ENCODE data around the gene RPTOR. TPM values are rescaled to one million over a fixed set of nuclear protein-coding genes. Genes with fewer than 3 reads are reported as not detected.

Gene RPTOR
- total and polyA plus RNA-seq, 3 experiments from 2014 or later: 7.9 to 69.4 (median 63.9) TPM

DNA sequence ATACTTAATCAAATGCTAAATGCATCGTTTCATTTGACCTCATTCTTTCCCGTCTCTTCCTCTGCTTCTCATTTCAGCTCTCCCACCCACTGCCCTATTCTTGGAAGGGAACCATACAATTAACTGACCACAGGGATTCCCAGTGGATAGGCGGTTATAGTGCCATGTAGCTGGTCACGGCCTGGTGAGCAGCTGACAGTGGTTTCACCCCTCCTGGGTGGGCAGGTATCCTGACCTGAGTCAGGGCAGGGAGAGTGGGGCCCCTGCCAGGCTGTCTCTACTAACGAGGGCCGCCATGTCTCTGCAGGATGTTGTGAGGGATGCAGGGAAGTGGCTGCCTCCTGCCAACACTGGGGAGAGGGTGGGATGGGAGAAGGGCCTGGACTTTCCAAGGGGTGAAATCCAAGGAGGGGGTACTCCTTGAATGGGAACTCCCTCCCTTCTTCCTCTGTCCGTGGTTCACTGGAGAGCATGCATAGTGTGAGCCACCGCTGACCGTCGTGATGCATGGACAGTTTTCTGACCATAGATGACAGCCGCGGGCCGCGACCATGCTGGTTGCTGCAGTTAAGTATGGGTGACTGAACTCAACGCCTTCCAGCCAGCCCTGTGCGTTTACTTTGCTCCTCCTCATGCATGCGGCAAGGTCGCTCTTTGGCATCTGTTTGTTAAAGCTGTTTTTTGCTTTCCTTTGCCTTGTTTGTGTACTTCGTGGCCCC lies 95.9 kb downstream of the RPTOR start:
- ChIA-PET CTCF (no interaction called here), POLR2A (no interaction called here)

DNA sequence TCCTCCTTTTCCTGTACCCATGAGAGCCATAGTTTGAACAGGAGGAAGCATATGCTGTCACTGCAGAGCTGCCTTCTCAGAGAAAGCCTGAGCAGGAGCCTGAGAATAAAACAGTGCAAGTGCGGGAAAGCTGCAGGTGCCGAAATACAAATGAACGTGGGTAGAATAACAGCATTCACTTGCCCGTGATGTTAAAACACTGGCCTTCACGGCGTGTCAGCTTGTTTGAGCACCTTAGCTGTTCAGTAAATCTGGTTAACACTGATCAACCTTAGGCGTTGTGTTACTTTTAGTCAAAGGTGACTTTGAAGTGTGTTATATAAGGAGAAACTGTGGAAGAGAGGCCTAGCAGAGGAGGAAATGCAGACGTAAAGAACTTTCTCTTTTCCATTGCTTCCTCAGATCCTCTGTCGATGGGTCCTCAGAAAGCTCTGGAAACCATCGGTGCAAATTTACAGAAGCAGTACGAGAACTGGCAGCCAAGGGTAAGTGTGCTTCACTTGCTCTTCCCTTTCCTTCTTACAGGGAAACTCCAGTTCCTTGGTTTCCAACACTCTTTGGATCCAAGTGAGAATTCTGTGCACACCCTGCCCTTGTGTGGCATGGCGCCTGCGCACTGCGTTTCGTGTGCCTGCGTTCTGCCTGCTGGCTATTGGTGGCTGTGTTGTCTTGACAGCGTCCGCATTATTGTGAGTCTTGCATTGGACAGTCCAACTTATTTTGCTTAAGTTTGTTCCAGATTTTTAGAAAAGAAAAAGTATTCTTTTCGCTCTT lies 98.9 kb downstream of the RPTOR start:
- no peak overlapping the region for H3K4me3 ChIP-seq (ENCODE audit: low read length)
- CTCF ChIA-PET: no interaction called here

More for the DNA sequence above, 95.9 kb downstream of the RPTOR start:
- peaks cover 6 to 27% (median 16%) of the 10 kb centered on the region in 3 donors for H3K4me1 Mint-ChIP-seq
- peaks cover 0 to 2% of the 10 kb centered on the region in 2 donors for H3K27me3 Mint-ChIP-seq
- no peaks in the 10 kb centered on the region for H3K9me3 Mint-ChIP-seq
- peak overlapping the region in 1 of 8 donors; percentile 10 for H3K27ac Mint-ChIP-seq
- H3K4me3 ChIP-seq (ENCODE audit: low read length): no peak overlapping the region
- H3K4me3 Mint-ChIP-seq: no peak overlapping the region
- H3K9me3 ChIP-seq (ENCODE audit: low read length): no peaks in the 10 kb centered on the region
- H3K36me3 ChIP-seq (ENCODE audit: insufficient read depth, low read length): no peaks in the 10 kb centered on the region
- DNase-seq: no peak
- H3K27me3 ChIP-seq (ENCODE audit: insufficient read depth, low read length, poor library complexity, severe bottlenecking): no peaks in the 10 kb centered on the region
- no peak overlapping the region for H3K27ac ChIP-seq (ENCODE audit: low read depth, low read length)
- H3K4me1 ChIP-seq (ENCODE audit: insufficient read depth, low read length): peaks cover 12% of the 10 kb centered on the region
- H3K36me3 Mint-ChIP-seq: peaks cover 1 to 20% (median 11%) of the 10 kb centered on the region in 3 donors

DNA sequence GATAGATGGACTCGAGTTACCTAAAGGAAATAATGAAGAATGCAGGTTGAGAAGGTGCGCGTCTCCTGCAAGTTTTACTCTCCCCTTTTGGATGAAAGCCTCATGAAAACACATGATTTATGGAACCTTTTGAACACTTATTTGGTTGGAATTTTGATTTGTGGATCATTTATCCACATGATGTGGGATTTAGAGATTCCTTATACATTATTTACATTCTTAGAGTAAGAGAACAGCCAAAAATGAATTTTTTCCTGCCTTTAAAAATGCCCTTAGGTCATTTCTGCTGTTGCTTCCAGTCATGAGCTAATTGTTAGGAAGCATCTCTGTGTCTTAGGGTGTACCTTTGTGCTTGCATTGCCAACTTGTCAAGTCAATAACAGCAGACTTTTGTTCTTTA lies 99.9 kb downstream of the RPTOR start:
- peak overlapping the region in 1 of 8 donors; percentile 36 for H3K27ac Mint-ChIP-seq
- CTCF ChIA-PET: no interaction called here
- Histone ChIP-seq H3K27me3 (ENCODE audit: insufficient read depth, low read length, poor library complexity, severe bottlenecking) (no peaks in the 10 kb centered on the region), H3K27ac (ENCODE audit: low read depth, low read length) (no peak overlapping the region), H3K9me3 (ENCODE audit: low read length) (no peaks in the 10 kb centered on the region), H3K36me3 (ENCODE audit: insufficient read depth, low read length) (no peaks in the 10 kb centered on the region), H3K4me1 (ENCODE audit: insufficient read depth, low read length) (peaks cover 52% of the 10 kb centered on the region), H3K4me3 (ENCODE audit: low read length) (no peak overlapping the region)
- H3K4me1 Mint-ChIP-seq: peaks cover 30 to 45% (median 38%) of the 10 kb centered on the region in 3 donors
- no peak for DNase-seq
- peaks cover 5 to 20% (median 10%) of the 10 kb centered on the region in 3 donors for H3K36me3 Mint-ChIP-seq
- H3K9me3 Mint-ChIP-seq: no peaks in the 10 kb centered on the region
- POLR2A ChIA-PET: no interaction called here
- H3K4me3 Mint-ChIP-seq: no peak overlapping the region
- peaks cover 0 to 1% of the 10 kb centered on the region in 2 donors for H3K27me3 Mint-ChIP-seq

More for the DNA sequence above, 98.9 kb downstream of the RPTOR start:
- no peak overlapping the region for H3K27ac ChIP-seq (ENCODE audit: low read depth, low read length)
- POLR2A ChIA-PET: no interaction called here
- H3K36me3 Mint-ChIP-seq: peaks cover 5 to 20% (median 12%) of the 10 kb centered on the region in 3 donors
- H3K9me3 ChIP-seq (ENCODE audit: low read length): no peaks in the 10 kb centered on the region
- DNase-seq: no peak
- peaks cover 22 to 38% (median 28%) of the 10 kb centered on the region in 3 donors for H3K4me1 Mint-ChIP-seq
- H3K9me3 Mint-ChIP-seq: no peaks in the 10 kb centered on the region
- peaks cover 42% of the 10 kb centered on the region for H3K4me1 ChIP-seq (ENCODE audit: insufficient read depth, low read length)
- no peaks in the 10 kb centered on the region for H3K27me3 ChIP-seq (ENCODE audit: insufficient read depth, low read length, poor library complexity, severe bottlenecking)
- H3K27me3 Mint-ChIP-seq: peaks cover 0 to 1% of the 10 kb centered on the region in 2 donors
- H3K36me3 ChIP-seq (ENCODE audit: insufficient read depth, low read length): no peaks in the 10 kb centered on the region
- no peak overlapping the region for H3K4me3 Mint-ChIP-seq
- peak overlapping the region in 1 of 8 donors; percentile 43 for H3K27ac Mint-ChIP-seq

DNA sequence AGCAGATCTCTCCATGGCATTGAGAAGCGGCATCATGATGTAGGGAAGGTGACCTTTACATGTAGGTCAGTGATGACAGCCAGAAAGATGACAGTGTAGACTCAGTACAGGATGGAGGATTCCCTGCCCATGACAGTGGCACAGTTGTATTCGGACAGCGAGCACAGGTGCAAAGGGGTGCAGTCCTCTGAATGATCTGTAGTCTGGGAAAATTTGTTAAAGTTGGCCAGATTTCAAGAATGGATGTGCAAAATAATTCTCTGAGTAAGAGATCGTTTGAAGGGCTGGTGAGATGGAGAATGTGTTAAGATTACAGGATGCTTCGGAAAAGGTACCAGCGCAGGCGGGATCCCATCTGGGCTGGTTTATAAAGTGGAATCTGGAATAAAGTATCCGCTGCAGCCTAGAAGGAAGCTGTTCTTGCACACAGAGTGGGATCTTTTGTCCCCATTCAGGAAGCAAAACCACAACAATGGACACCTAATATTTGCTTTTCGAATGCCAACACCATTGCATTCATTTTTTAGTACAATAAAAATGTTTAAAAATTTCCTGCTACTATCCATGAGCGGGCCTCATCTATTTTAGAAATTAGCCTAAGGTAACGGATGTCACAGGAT lies 101.2 kb downstream of the RPTOR start:
- ChIA-PET CTCF (no interaction called here), POLR2A (no interaction called here)
- Mint-ChIP-seq H3K4me1 (peaks cover 40 to 53% (median 50%) of the 10 kb centered on the region in 3 donors), H3K27me3 (peaks cover 0 to 1% of the 10 kb centered on the region in 2 donors), H3K9me3 (no peaks in the 10 kb centered on the region), H3K36me3 (peaks cover 5 to 20% (median 13%) of the 10 kb centered on the region in 3 donors), H3K27ac (no peak overlapping the region), H3K4me3 (no peak overlapping the region)
- H3K27me3 ChIP-seq (ENCODE audit: insufficient read depth, low read length, poor library complexity, severe bottlenecking): no peaks in the 10 kb centered on the region
- H3K36me3 ChIP-seq (ENCODE audit: insufficient read depth, low read length): no peaks in the 10 kb centered on the region
- H3K4me3 ChIP-seq (ENCODE audit: low read length): no peak overlapping the region
- no peaks in the 10 kb centered on the region for H3K9me3 ChIP-seq (ENCODE audit: low read length)
- no peak overlapping the region for H3K27ac ChIP-seq (ENCODE audit: low read depth, low read length)
- no peak for DNase-seq
- H3K4me1 ChIP-seq (ENCODE audit: insufficient read depth, low read length): peaks cover 65% of the 10 kb centered on the region

DNA sequence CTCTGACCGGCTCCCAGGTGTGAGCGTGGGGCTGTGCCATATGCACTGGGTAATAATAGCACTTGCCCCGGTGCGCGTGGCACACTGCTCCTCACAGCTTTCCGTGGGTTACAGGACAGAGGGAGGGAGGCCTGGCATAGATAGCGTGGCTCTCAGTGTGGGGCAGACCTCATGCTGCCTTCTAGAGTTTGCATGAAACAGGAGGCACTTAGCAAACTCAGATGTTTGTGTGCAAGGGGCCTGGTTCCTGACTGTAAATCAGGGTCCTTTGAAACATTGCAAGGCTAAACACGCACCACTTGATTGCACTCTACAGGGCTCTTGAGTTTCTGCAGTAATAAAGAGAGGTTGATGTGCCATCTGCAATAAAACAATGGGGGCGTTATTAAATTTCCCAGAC lies 101.7 kb downstream of the RPTOR start:
- Histone ChIP-seq H3K4me3 (ENCODE audit: low read length) (no peak overlapping the region), H3K36me3 (ENCODE audit: insufficient read depth, low read length) (no peaks in the 10 kb centered on the region), H3K27me3 (ENCODE audit: insufficient read depth, low read length, poor library complexity, severe bottlenecking) (no peaks in the 10 kb centered on the region), H3K9me3 (ENCODE audit: low read length) (no peaks in the 10 kb centered on the region), H3K27ac (ENCODE audit: low read depth, low read length) (no peak overlapping the region), H3K4me1 (ENCODE audit: insufficient read depth, low read length) (peaks cover 65% of the 10 kb centered on the region)
- DNase-seq: no peak
- H3K36me3 Mint-ChIP-seq: peaks cover 5 to 18% (median 13%) of the 10 kb centered on the region in 3 donors
- H3K27me3 Mint-ChIP-seq: peaks cover 0 to 1% of the 10 kb centered on the region in 2 donors
- H3K9me3 Mint-ChIP-seq: no peaks in the 10 kb centered on the region
- H3K27ac Mint-ChIP-seq: no peak overlapping the region
- POLR2A ChIA-PET: no interaction called here
- peaks cover 45 to 58% (median 55%) of the 10 kb centered on the region in 3 donors for H3K4me1 Mint-ChIP-seq
- CTCF ChIA-PET: no interaction called here
- no peak overlapping the region for H3K4me3 Mint-ChIP-seq

DNA sequence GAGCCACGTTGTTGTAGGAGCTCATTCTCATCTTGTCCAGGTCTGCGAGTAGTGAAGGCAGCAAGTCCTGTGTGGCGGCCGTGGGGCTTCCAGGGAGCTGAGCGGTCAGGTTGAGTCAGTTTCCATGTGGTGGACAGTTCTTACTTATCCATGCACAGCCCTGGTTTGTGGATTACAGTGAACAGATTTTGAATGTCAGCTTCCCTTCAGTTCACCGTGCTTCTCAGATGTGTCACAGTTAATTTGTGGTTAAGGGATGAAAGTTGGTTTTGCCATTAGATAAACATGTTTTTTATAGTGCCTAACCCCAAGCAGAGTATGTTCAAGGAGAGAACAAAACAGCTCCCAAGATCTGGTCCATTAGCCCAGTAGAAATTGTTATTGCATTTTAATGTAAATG lies 103.1 kb downstream of the RPTOR start:
- Histone ChIP-seq H3K9me3 (ENCODE audit: low read length) (no peaks in the 10 kb centered on the region), H3K4me3 (ENCODE audit: low read length) (no peak overlapping the region), H3K4me1 (ENCODE audit: insufficient read depth, low read length) (peaks cover 72% of the 10 kb centered on the region), H3K27ac (ENCODE audit: low read depth, low read length) (no peak overlapping the region), H3K36me3 (ENCODE audit: insufficient read depth, low read length) (no peaks in the 10 kb centered on the region), H3K27me3 (ENCODE audit: insufficient read depth, low read length, poor library complexity, severe bottlenecking) (no peaks in the 10 kb centered on the region)
- peaks cover 46 to 65% (median 63%) of the 10 kb centered on the region in 3 donors for H3K4me1 Mint-ChIP-seq
- peak in 1 of 5 donors; percentile 12 for DNase-seq
- H3K36me3 Mint-ChIP-seq: peaks cover 5 to 18% (median 13%) of the 10 kb centered on the region in 3 donors
- ChIA-PET POLR2A (no interaction called here), CTCF (interaction anchor here (0.9 kb wide), 1 partner anchor 10 kb away, joined by 3 read pairs; no protein-coding TSS in a partner anchor)
- H3K9me3 Mint-ChIP-seq: no peaks in the 10 kb centered on the region
- H3K4me3 Mint-ChIP-seq: peak overlapping the region in 2 of 7 donors; percentile 26 to 55
- peak overlapping the region in 2 of 8 donors; percentile 34 to 37 for H3K27ac Mint-ChIP-seq
- peaks cover 0 to 1% of the 10 kb centered on the region in 2 donors for H3K27me3 Mint-ChIP-seq

DNA sequence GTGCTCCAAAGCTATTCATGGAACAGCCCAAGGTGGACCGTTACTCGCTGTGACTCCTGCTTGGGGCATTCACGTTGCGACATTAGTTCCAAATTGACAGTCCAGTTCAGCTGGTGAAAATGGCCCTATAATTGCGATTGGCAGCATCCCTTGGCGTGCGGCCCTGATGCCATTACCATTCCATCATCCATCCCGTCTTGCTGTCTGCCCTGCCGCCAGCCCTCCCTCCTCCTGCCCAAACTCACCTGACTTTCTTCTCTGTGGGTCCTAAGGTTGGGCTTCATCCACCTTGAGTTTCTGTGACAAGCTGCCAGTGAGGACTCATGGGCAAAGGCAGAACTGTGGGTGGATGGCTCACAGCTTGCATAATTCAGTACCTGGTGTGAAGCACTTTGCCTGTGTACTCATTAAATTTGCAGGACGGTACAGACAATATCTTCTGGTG lies 104.6 kb downstream of the RPTOR start:
- H3K4me3 Mint-ChIP-seq: peak overlapping the region in 3 of 7 donors; percentile 46 to 76 (median 53)
- no peaks in the 10 kb centered on the region for H3K36me3 ChIP-seq (ENCODE audit: insufficient read depth, low read length)
- peak overlapping the region in 5 of 8 donors; percentile 20 to 90 (median 40) for H3K27ac Mint-ChIP-seq
- ChIA-PET POLR2A (no interaction called here), CTCF (interaction anchor here (0.8 kb wide), 1 partner anchor 81 kb away, joined by 3 read pairs; no protein-coding TSS in a partner anchor)
- peaks cover 5 to 9% (median 7%) of the 10 kb centered on the region in 3 donors for H3K36me3 Mint-ChIP-seq
- peaks cover 51 to 73% (median 66%) of the 10 kb centered on the region in 3 donors for H3K4me1 Mint-ChIP-seq
- no peaks in the 10 kb centered on the region for H3K9me3 ChIP-seq (ENCODE audit: low read length)
- H3K27me3 Mint-ChIP-seq: peaks cover 0 to 1% of the 10 kb centered on the region in 2 donors
- no peaks in the 10 kb centered on the region for H3K27me3 ChIP-seq (ENCODE audit: insufficient read depth, low read length, poor library complexity, severe bottlenecking)
- peak overlapping the region; percentile 3 for H3K4me3 ChIP-seq (ENCODE audit: low read length)
- peaks cover 73% of the 10 kb centered on the region for H3K4me1 ChIP-seq (ENCODE audit: insufficient read depth, low read length)
- DNase-seq: no peak
- no peak overlapping the region for H3K27ac ChIP-seq (ENCODE audit: low read depth, low read length)
- no peaks in the 10 kb centered on the region for H3K9me3 Mint-ChIP-seq

All from CD8-positive, alpha-beta memory T cell (primary cell).